Fibroblast of the aortic adventitia (primary cell): ENCODE data around the gene ARHGEF4. TPM values are rescaled to one million over a fixed set of nuclear protein-coding genes. Genes with fewer than 3 reads are reported as not detected.

Source experiments
- DNase-seq: peaks from one replicate; pipeline ENCODE4 v3.0.0-alpha.2; 2010; ENCODE audit warnings: low read depth
- H3K4me3 ChIP-seq: 2 replicates; pipeline ENCODE4 v1.5.1; 2011; ENCODE audit warnings: low read depth, mild to moderate bottlenecking, control low read depth, low read length, moderate library complexity
- total RNA-seq: library from RNA; depleted of rRNA; stranded (reverse); fragments of >200 nt; gene quantifications from 2 replicates; pipeline ENCODE4 v1.2.3, GENCODE V29; 2012; ENCODE audit warnings: low replicate concordance
- TF ChIP-seq, protein P1 (sequence below): IDR thresholded peaks from 2 replicates; pipeline ENCODE4 v1.5.1; 2011; ENCODE audit warnings: mild to moderate bottlenecking, low read length, control low read depth, inconsistent platforms; ENCODE audit not compliant: insufficient read depth

Gene ARHGEF4
- total RNA-seq, 1 donor, result 5.2 TPM

DNA sequence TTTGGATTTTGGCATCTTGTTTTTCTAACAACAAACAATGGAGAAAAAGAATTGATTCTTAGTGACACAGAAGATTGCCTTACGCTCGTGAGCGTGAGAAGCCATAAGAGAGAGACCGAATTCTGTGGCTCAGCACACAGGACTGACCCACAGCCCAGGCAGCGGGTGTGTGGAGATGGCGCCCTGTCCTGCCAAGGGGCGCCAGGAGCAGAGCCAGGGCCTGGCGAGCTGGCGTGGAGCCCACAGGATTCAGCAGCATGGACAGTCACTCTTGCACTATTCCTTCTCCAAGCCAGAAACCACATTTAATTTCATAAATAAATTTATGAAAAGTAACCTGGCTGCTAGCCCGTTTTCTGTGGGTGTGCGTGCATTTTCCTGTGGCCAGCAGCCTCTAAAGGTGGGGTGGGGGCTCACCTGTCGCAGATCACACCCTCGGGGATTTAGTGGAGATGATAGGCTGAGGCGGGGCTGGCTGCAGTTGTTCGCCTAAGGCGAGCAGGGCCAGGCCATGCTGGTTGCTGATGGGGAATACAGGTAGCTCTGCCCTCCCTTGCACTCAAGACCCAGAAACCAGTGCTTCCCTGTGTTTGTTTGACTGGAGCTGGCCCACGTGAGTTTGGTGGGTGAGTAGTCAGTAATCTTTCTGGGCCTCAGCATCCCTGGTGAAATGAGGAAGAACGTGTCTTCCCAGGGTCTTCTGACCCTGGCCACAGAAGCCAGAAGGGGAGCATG lies 210.4 kb downstream of the ARHGEF4 start:
- no peak for DNase-seq
- no peak overlapping the region for H3K4me3 ChIP-seq
- TF ChIP-seq, protein P1, sequence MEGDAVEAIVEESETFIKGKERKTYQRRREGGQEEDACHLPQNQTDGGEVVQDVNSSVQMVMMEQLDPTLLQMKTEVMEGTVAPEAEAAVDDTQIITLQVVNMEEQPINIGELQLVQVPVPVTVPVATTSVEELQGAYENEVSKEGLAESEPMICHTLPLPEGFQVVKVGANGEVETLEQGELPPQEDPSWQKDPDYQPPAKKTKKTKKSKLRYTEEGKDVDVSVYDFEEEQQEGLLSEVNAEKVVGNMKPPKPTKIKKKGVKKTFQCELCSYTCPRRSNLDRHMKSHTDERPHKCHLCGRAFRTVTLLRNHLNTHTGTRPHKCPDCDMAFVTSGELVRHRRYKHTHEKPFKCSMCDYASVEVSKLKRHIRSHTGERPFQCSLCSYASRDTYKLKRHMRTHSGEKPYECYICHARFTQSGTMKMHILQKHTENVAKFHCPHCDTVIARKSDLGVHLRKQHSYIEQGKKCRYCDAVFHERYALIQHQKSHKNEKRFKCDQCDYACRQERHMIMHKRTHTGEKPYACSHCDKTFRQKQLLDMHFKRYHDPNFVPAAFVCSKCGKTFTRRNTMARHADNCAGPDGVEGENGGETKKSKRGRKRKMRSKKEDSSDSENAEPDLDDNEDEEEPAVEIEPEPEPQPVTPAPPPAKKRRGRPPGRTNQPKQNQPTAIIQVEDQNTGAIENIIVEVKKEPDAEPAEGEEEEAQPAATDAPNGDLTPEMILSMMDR, result no peak

DNA sequence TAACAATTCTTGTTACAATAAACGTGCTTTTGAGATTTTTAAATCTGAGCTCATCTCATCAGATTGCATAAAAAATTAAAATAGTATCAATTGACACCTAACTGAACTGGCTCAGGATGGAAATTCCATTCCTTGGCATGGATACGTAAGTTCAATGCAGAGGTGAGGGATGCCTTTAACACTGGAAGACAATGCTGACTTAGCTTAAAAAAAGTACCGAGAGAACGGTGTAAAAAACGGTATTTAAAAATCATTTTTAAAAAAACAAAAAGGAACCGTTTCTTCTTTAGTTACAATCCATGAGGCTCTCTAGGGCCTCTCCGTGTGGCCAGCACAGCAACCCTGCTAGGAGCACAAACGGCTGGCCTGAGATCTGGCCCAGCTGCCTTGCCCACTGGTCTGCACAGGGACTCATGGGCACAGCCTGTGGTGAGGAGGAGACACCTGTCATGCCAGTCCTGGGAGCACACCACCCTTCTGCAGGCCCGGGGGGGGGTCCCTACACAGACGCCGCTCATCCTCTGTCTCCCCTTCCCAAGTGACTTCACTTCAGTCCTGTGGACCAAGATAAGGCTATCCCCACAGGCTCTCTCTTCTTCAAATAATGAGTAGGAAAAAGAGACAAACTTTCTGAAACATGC lies 211.3 kb downstream of the ARHGEF4 start:
- no peak for DNase-seq
- TF ChIP-seq, protein P1, result no peak

DNA sequence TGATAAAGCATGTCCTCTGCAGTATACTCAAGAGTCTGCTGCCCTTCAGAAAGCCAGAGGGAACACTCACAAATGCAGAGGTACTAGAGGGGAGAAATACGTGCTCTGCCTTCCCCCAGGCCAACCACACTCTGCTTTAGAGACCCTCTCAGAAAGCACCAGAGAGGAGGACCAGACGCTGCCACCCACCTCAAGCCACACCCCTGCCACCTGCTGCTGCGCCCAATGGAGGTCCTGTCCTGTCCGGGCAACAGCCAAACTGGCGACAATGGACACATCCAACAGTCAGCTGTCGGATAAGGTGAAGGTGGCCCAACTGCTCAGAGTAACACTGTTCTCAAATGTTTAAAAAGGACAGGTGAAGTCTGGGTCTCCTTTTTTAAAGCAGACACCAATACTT lies 211.9 kb downstream of the ARHGEF4 start:
- no peak for DNase-seq
- TF ChIP-seq, protein P1, result no peak
- no peak overlapping the region for H3K4me3 ChIP-seq

More for the DNA sequence above, 211.3 kb downstream of the ARHGEF4 start:
- H3K4me3 ChIP-seq, result no peak overlapping the region

DNA sequence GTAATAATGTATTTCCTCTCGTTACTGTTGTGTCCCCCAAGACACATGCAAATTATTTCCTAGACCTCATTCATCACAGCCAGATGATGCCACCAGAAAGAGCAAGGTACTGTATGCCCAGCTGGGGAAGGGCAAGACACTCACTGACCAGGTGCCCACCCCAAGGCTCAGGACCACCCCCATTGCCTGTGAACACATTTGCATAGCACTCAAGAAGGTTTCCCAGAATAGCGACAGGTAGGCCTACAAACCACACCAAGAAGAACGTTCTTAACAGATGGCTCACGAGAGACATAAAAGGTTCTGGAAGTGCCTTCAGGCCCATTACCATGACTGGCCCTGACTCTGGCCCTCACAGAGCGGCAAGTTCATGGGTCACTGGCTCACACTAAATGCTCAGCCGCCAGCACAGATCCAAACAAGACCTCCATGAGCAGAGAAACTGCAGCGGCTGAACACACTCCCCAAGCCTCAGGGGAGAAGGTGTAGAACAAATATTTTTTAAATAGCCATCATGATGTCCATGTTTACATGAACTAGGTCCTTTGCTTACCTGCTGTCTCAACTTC lies 212.5 kb downstream of the ARHGEF4 start:
- no peak for DNase-seq
- H3K4me3 ChIP-seq, result no peak overlapping the region
- TF ChIP-seq, protein P1, result no peak

DNA sequence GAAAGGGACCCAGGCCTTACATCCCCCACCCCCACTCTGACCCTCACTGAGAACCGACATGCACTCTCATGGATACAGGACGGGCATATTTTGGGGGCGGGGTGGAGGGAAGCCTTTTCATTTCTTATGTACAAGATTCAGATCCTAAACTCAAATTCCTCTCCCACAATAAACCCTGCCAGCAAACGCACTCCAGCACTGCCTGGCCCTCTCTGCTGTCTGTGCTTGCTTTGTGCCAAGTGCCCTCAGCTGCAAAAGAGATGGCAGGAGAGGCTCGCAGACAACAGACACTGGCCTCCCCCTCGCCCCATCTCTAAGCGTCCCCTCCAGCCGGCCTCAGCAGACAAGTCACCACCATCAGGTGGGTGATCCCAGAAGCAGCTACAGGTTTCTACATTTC lies 214.2 kb downstream of the ARHGEF4 start:
- no peak overlapping the region for H3K4me3 ChIP-seq
- TF ChIP-seq, protein P1, result no peak
- DNase-seq, result no peak

DNA sequence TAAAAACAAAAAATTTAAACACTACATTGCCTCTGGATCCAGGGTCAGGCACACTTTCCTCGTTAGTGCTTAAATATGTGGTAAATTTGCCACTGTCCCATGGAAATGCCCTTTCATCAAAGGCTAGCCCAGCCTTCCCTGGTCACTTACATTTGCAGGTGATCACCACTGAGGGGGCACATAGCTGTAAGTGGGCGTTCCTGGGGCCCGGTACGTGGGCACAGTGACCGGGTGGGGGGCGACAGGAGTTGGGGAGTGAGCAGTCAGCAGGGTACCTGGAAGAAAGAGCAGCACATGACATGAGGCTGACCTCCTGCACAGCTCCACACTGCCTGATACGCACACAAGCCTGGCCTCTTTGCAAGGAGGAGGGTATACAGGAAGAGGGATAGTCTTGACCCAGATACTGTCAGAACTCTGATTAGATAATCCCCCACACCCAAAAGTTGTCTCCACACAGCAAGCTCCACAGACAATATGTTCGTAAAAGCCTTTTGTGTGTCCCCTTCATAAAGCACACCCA lies 216.1 kb downstream of the ARHGEF4 start:
- no peak for DNase-seq
- TF ChIP-seq, protein P1, result no peak
- H3K4me3 ChIP-seq, result no peak overlapping the region
